GM18858 (cell line): ENCODE data around the gene ARHGAP8.
"Not testable (repeated sequence)": the region's sequence is repeated elsewhere in the genome, so short reads cannot be mapped to it uniquely, and the experiment has no call there.

Experiments
- ATAC-seq: cut with Tn5 transposase; IDR thresholded peaks from one replicate; pipeline ENCODE4 v1.9.1; 2021; ENCODE audit not compliant: unreplicated experiment

Gene ARHGAP8

GRCh38 chr22:44901301-44901700, 148.9 kb downstream of the ARHGAP8 start:
- ATAC-seq = no peak

GRCh38 chr22:44903164-44903563, 150.8 kb downstream of the ARHGAP8 start:
- not testable (repeated sequence) for ATAC-seq

- not testable (repeated sequence) for ATAC-seq
Measured at GRCh38 chr22:44904492-44905152, 152.2 kb downstream of the ARHGAP8 start.

GRCh38 chr22:44906248-44906936, 154.0 kb downstream of the ARHGAP8 start:
- no peak for ATAC-seq

- ATAC-seq = no peak
Measured at GRCh38 chr22:44906999-44907644, 154.7 kb downstream of the ARHGAP8 start.

GRCh38 chr22:44907765-44908737, 155.7 kb downstream of the ARHGAP8 start:
- ATAC-seq = no peak

GRCh38 chr22:44909241-44909640, 156.9 kb downstream of the ARHGAP8 start:
- no peak for ATAC-seq
